HepG2 (cell line): ENCODE results near the gene MT1A. TPM values are rescaled to one million over a fixed set of nuclear protein-coding genes. Genes with fewer than 3 reads are reported as not detected.
A peak's percentile ranks its signal among the peaks of the same experiment; 100 is the strongest.

Source experiments
- ARNT2 ChIP-seq: sonication (generic); formaldehyde crosslinking; IDR thresholded peaks from 2 replicates; pipeline ENCODE4 v1.8.0; 2022; ENCODE audit warnings: mild to moderate bottlenecking, low read depth, missing genetic modification reagents, moderate library complexity
- ATF3 ChIP-seq: sonication (generic); formaldehyde crosslinking; IDR thresholded peaks from 2 replicates; pipeline ENCODE4 v1.4.0; 2020; ENCODE audit warnings: missing genetic modification reagents
- BCL6 ChIP-seq: IDR thresholded peaks from 2 replicates; pipeline ENCODE4 v1.6.1; 2016; ENCODE audit warnings: missing genetic modification reagents, missing compliant biosample characterization
- CENPT ChIP-seq: sonication (generic); formaldehyde crosslinking; IDR thresholded peaks from 2 replicates; pipeline ENCODE4 v1.8.0; 2022; ENCODE audit warnings: low read depth, mild to moderate bottlenecking, moderate library complexity, missing genetic modification reagents
- FOXO1 ChIP-seq: sonication (generic); formaldehyde crosslinking; IDR thresholded peaks from 2 replicates; pipeline ENCODE4 v1.4.0; 2020; ENCODE audit warnings: missing genetic modification reagents
- GATA4 ChIP-seq: sonication (generic); IDR thresholded peaks from 2 replicates; pipeline ENCODE4 v1.6.1; 2016; ENCODE audit warnings: antibody characterized with exemption, low read depth, borderline replicate concordance
- IRF9 ChIP-seq: sonication (generic); formaldehyde crosslinking; IDR thresholded peaks from 2 replicates; pipeline ENCODE4 v1.8.0; 2022; ENCODE audit warnings: missing genetic modification reagents, mild to moderate bottlenecking, borderline replicate concordance
- MXD4 ChIP-seq: IDR thresholded peaks from 2 replicates; pipeline ENCODE4 v1.6.1; 2016; ENCODE audit warnings: mild to moderate bottlenecking, missing biosample characterization, missing genetic modification reagents
- REL ChIP-seq: sonication (generic); formaldehyde crosslinking; conservative IDR thresholded peaks from 2 replicates; pipeline ENCODE4 v1.8.0; 2022; ENCODE audit warnings: mild to moderate bottlenecking, missing genetic modification reagents, moderate library complexity
- REST ChIP-seq, 2 experiments: IDR thresholded peaks; 2 replicates each; pipeline ENCODE4 v1.6.1; 2011 to 2012; ENCODE audit warnings: low read length in 2 of 2, borderline replicate concordance in 1 of 2, low read depth in 1 of 2, mild to moderate bottlenecking in 1 of 2, moderate library complexity in 1 of 2
- SIN3A ChIP-seq: IDR thresholded peaks from 2 replicates; pipeline ENCODE4 v1.6.1; 2011; ENCODE audit warnings: low read depth, mild to moderate bottlenecking, control low read depth, low read length, borderline replicate concordance
- SIX1 ChIP-seq: sonication (generic); formaldehyde crosslinking; IDR thresholded peaks from 2 replicates; pipeline ENCODE4 v1.4.0; 2020; ENCODE audit warnings: missing genetic modification reagents, borderline replicate concordance
- SMAD9 ChIP-seq: sonication (generic); formaldehyde crosslinking; IDR thresholded peaks from 2 replicates; pipeline ENCODE4 v1.5.1; 2020; ENCODE audit warnings: mild to moderate bottlenecking, missing genetic modification reagents
- ZFAT ChIP-seq: sonication (generic); formaldehyde crosslinking; conservative IDR thresholded peaks from 2 replicates; pipeline ENCODE4 v1.8.1; 2023; ENCODE audit warnings: missing genetic modification reagents, inconsistent platforms
- ZNF281 ChIP-seq: sonication (generic); formaldehyde crosslinking; IDR thresholded peaks from 2 replicates; pipeline ENCODE4 v1.4.0; 2020; ENCODE audit warnings: missing genetic modification reagents, borderline replicate concordance
- ZNF484 ChIP-seq: sonication (generic); formaldehyde crosslinking; IDR thresholded peaks from 2 replicates; pipeline ENCODE4 v1.5.1; 2020; ENCODE audit warnings: mild to moderate bottlenecking, low read depth, missing genetic modification reagents, borderline replicate concordance
- ZNF639 ChIP-seq: conservative IDR thresholded peaks from 2 replicates; pipeline ENCODE4 v1.6.1; 2018; ENCODE audit warnings: missing genetic modification reagents
- ZSCAN12 ChIP-seq: sonication (generic); formaldehyde crosslinking; IDR thresholded peaks from 2 replicates; pipeline ENCODE4 v1.9.0; 2021; ENCODE audit warnings: mild to moderate bottlenecking, missing genetic modification reagents
- polyA plus RNA-seq, 8 experiments: library from polyadenylated mRNA; depleted of rRNA in 3 of 8; stranded (reverse) in 7 of 8; unstranded in 1 of 8; fragments of >200 nt; fragmentation: Illumina TruSeq in 4 of 8; extraction: Trizol in 4 of 8; gene quantifications; 2 replicates each; pipeline versions ENCODE4 v1.2.1 to v1.2.3, GENCODE V29; 2011 to 2016; ENCODE audit warnings: low read depth in 4 of 8, missing spikeins in 1 of 8, mixed read lengths in 1 of 8; ENCODE audit not compliant: insufficient read depth in 1 of 8
- total RNA-seq, 5 experiments: library from RNA; depleted of rRNA; stranded (reverse); fragments of >200 nt; fragmentation: Illumina TruSeq; extraction: Trizol; gene quantifications; 2 replicates each; pipeline ENCODE4 v1.2.3, GENCODE V29; 2016; ENCODE audit warnings: low read depth in 1 of 5

MT1A gene
- total and polyA plus RNA-seq, 2 of the 13 experiments (the other 11 are each of a cell fraction or from before 2014, with no cell fraction given): 8.3 to 10.4 TPM

GRCh38 chr16:56681939-56682702 is 43.7 kb downstream of the MT1A start, which contains the start of gene MT1X (continued):
- TF ChIP-seq REST (IDR thresholded peaks at IDR 0.05; ENCODE audit: borderline replicate concordance in 1 of 2, low read depth in 1 of 2, low read length in 2 of 2): peak in 1 of 2 experiments; percentile 20; a peak in 1 of 4 replicates
- TF ChIP-seq ZNF484 (CRISPR knock-in tag): no peak
- peak; percentile 83; the same call in 1 of the 2 replicates for TF ChIP-seq MXD4 (CRISPR knock-in tag)
- TF ChIP-seq ATF3 (CRISPR knock-in tag): no peak
- no peak for TF ChIP-seq REL
- peak; percentile 63; the same call in 1 of the 2 replicates for TF ChIP-seq SIN3A
- TF ChIP-seq CENPT (CRISPR knock-in tag): peak; percentile 88
- TF ChIP-seq ZNF639: no peak
- no peak; the same call in 1 of the 2 replicates for TF ChIP-seq ZNF281 (CRISPR knock-in tag)
- no peak for TF ChIP-seq IRF9
- TF ChIP-seq ZFAT: no peak
- 0 out of 2 replicates have a peak, but pooled peaks have one; percentile 52 for TF ChIP-seq GATA4
- peak; percentile 95 for TF ChIP-seq ARNT2
- TF ChIP-seq SMAD9 (CRISPR knock-in tag): no peak
- 0 out of 2 replicates have a peak, but pooled peaks have one; percentile 39 for TF ChIP-seq ZSCAN12 (CRISPR knock-in tag)
- peak; percentile 33 for TF ChIP-seq BCL6 (CRISPR knock-in tag)
- no peak for TF ChIP-seq SIX1 (CRISPR knock-in tag)
- TF ChIP-seq FOXO1 (CRISPR knock-in tag): no peak
